ENCODE results near the gene ADAM33.

ADAM33 gene

GRCh38 chr20:3678856-3679720, 2.7 kb downstream of the ADAM33 start:
- H3K9me2 ChIP-seq (replicated peaks; ENCODE audit: insufficient read depth, low read length) = no peaks in the 10 kb centered on the region
- H3K4me3 ChIP-seq (ENCODE audit: low read length) = no peak overlapping the region
- H2AFZ ChIP-seq (ENCODE audit: low read length) = no peak overlapping the region
- no peak for DNase-seq
- H3K27ac ChIP-seq (ENCODE audit: low read length) = no peak overlapping the region
- H3K36me3 ChIP-seq (replicated peaks; ENCODE audit: insufficient read depth, low read length) = no peaks in the 10 kb centered on the region
- H3K79me2 ChIP-seq (ENCODE audit: low read length) = no peaks in the 10 kb centered on the region
- no peaks in the 10 kb centered on the region for H3K9me3 ChIP-seq (replicated peaks; ENCODE audit: insufficient read depth, low read length)
- no peaks in the 10 kb centered on the region for H3K4me1 ChIP-seq (ENCODE audit: low read length)
- no peak overlapping the region for H3K4me2 ChIP-seq (ENCODE audit: low read depth, low read length)
- H3K9ac ChIP-seq (ENCODE audit: low read length) = no peak overlapping the region
- no peaks in the 10 kb centered on the region for H3F3A ChIP-seq (ENCODE audit: insufficient read depth, low read length)
- no peak for TF ChIP-seq EZH2 (optimal IDR thresholded peaks at IDR 0.05; ENCODE audit: low read depth, low read length)
- no peak for TF ChIP-seq EZH2phosphoT487 (IDR thresholded peaks at IDR 0.05; ENCODE audit: low read length)
- TF ChIP-seq CTCF (IDR thresholded peaks at IDR 0.05; ENCODE audit: low read length) = no peak
- peaks cover 78% of the 10 kb centered on the region for H3K27me3 ChIP-seq (replicated peaks; ENCODE audit: insufficient read depth, low read length)
- no peaks in the 10 kb centered on the region for H4K20me1 ChIP-seq (ENCODE audit: insufficient read depth, low read length)

- Histone ChIP-seq H3K4me2 (ENCODE audit: low read depth, low read length) (no peak overlapping the region), H3K27me3 (replicated peaks; ENCODE audit: insufficient read depth, low read length) (peaks cover 81% of the 10 kb centered on the region), H2AFZ (ENCODE audit: low read length) (no peak overlapping the region), H3K79me2 (ENCODE audit: low read length) (no peaks in the 10 kb centered on the region), H3K27ac (ENCODE audit: low read length) (no peak overlapping the region), H3K9me3 (replicated peaks; ENCODE audit: insufficient read depth, low read length) (no peaks in the 10 kb centered on the region), H3K36me3 (replicated peaks; ENCODE audit: insufficient read depth, low read length) (no peaks in the 10 kb centered on the region), H3K9ac (ENCODE audit: low read length) (no peak overlapping the region), H3F3A (ENCODE audit: insufficient read depth, low read length) (no peaks in the 10 kb centered on the region), H4K20me1 (ENCODE audit: insufficient read depth, low read length) (no peaks in the 10 kb centered on the region), H3K9me2 (replicated peaks; ENCODE audit: insufficient read depth, low read length) (no peaks in the 10 kb centered on the region), H3K4me1 (ENCODE audit: low read length) (no peaks in the 10 kb centered on the region), H3K4me3 (ENCODE audit: low read length) (no peak overlapping the region)
- no peak for DNase-seq
- no peak for TF ChIP-seq EZH2phosphoT487 (IDR thresholded peaks at IDR 0.05; ENCODE audit: low read length)
- TF ChIP-seq EZH2 (optimal IDR thresholded peaks at IDR 0.05; ENCODE audit: low read depth, low read length) = no peak
- no peak for TF ChIP-seq CTCF (IDR thresholded peaks at IDR 0.05; ENCODE audit: low read length)
Measured at GRCh38 chr20:3678198-3678597, 3.6 kb downstream of the ADAM33 start.

GRCh38 chr20:3677733-3678132, 4.1 kb downstream of the ADAM33 start:
- H3K9me3 ChIP-seq (replicated peaks; ENCODE audit: insufficient read depth, low read length) = no peaks in the 10 kb centered on the region
- H3K36me3 ChIP-seq (replicated peaks; ENCODE audit: insufficient read depth, low read length) = no peaks in the 10 kb centered on the region
- H3K79me2 ChIP-seq (ENCODE audit: low read length) = no peaks in the 10 kb centered on the region
- H3K4me1 ChIP-seq (ENCODE audit: low read length) = no peaks in the 10 kb centered on the region
- H4K20me1 ChIP-seq (ENCODE audit: insufficient read depth, low read length) = no peaks in the 10 kb centered on the region
- no peak overlapping the region for H3K4me3 ChIP-seq (ENCODE audit: low read length)
- H3K9ac ChIP-seq (ENCODE audit: low read length) = no peak overlapping the region
- DNase-seq = no peak
- H3K9me2 ChIP-seq (replicated peaks; ENCODE audit: insufficient read depth, low read length) = no peaks in the 10 kb centered on the region
- no peak overlapping the region for H3K4me2 ChIP-seq (ENCODE audit: low read depth, low read length)
- no peak overlapping the region for H2AFZ ChIP-seq (ENCODE audit: low read length)
- no peaks in the 10 kb centered on the region for H3F3A ChIP-seq (ENCODE audit: insufficient read depth, low read length)
- no peak overlapping the region for H3K27ac ChIP-seq (ENCODE audit: low read length)
- peaks cover 85% of the 10 kb centered on the region for H3K27me3 ChIP-seq (replicated peaks; ENCODE audit: insufficient read depth, low read length)
- no peak for TF ChIP-seq CTCF (IDR thresholded peaks at IDR 0.05; ENCODE audit: low read length)
- no peak for TF ChIP-seq EZH2 (optimal IDR thresholded peaks at IDR 0.05; ENCODE audit: low read depth, low read length)
- TF ChIP-seq EZH2phosphoT487 (IDR thresholded peaks at IDR 0.05; ENCODE audit: low read length) = no peak
